ENCODE measurements around the gene NBAS.
"Not testable (repeated sequence)": the region's sequence is repeated elsewhere in the genome, so short reads cannot be mapped to it uniquely, and the experiment has no call there.

The NBAS gene

DNA sequence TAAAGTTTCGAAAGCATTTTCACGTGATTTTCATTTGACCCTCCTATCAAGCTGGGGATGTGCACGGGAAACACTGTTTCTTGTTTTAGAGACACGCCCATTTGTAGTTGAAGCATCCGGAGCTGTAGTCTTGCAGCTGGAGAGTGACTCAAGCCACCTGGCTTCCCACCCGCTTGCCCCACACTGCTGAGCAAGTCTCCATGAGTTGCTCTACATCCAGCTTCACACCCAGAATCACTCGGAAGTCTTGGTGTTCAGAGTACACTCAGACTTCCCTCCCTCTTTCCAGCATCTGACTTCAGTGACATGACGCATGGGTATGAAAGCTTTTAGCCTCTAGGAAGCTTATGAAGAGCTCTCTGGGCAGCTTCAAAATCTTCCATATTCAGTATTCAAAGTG lies 262.4 kb downstream of the NBAS start:
- no peak for DNase-seq

DNA sequence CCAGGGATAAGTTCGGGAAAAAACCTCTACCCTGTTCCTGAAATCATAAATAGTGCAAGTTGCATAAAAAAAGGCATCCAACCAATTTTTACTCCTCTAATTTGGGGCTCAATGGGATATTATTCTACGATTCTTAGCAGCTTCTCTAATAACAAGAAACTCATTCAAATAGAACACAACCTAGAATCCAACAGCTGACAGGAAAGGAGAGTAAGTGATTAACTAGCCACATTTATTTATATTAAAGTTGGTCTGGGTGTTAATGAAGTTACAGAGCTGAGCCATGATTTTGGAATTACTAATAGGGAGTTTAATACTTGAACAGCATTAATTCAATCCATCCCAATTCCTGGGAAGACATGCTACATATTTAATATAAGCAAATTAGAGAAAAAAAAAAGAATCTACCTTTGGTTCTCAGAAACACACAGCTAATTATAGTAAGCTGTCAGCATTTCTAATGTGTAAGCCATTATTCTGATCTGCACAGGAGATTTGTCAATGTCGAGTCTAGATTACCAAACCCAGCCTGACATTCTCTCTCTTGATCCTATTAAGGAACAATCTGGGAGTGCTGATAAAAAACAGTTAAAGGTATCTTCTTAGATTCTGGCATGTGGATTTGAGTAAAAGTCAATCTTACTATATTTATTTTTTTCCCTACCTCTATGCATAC lies 267.7 kb downstream of the NBAS start:
- DNase-seq, result no peak

DNA sequence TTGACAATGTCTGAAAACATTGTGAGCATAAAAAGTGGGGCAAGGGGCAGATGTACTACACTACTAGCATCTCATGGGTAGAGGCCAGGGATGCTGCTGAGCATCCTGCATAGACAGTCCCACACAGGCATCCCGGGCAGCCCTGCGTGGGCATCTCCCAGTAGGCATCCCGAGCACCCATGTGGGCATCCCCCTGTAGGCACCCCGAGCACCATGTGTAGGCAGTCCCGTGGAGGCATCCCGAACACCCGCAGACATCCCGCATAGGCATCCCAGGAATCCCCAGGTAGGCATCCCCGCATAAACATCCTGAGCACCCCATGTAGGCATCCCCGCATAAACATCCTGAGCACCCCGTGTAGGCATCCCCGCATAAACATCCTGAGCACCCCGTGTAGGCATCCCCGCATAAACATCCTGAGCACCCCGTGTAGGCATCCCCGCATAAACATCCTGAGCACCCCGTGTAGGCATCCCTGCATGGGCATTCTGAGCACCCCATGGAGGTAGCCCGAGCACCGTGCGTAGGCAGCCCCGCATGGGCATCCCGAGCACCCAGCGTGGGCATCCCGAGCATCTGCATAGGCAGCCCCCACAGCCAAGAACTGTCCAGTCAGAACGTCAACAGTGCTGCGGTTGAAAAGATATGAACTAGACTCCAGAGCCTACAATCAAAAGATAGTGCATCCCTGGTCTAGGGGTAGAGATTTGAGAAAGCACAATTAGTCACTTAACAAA lies 273.5 kb downstream of the NBAS start:
- no peak for DNase-seq

DNA sequence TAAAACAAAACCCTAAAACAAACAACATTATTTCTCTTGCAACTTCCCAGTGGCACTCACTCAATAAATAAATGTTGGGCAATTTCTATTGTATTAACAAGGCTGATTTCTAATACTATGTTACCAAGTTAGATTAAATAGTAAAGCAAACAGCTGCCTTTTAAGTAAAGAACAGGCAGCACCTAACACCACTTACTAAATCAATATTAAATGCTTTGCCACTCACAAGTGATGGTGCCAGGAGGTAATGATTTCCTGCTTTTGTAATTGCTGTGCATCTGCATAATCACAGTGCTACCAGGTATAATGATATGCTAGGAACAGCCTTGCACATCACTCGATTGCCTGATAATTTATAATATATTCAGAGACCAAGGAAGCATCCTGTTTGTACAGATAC lies 276.5 kb downstream of the NBAS start:
- no peak for DNase-seq

DNA sequence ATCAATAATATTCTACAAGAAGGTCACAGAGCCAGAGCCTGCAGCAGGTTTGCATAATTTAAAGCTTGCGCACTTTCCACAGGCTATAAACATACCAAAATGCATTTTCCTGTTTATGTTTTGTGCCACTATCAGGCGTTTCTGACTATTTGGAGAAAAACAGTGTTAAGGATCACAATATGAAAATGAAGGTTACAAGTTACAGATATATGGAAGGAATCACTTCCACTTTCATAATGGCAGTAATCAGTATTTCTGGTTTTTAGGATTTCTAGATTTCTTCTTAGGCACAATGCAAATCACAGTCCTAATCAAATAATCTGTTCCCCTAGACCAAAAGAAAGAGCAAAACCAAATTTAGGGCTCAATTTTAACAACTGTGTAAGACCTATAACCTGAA lies 279.5 kb downstream of the NBAS start:
- no peak for DNase-seq

DNA sequence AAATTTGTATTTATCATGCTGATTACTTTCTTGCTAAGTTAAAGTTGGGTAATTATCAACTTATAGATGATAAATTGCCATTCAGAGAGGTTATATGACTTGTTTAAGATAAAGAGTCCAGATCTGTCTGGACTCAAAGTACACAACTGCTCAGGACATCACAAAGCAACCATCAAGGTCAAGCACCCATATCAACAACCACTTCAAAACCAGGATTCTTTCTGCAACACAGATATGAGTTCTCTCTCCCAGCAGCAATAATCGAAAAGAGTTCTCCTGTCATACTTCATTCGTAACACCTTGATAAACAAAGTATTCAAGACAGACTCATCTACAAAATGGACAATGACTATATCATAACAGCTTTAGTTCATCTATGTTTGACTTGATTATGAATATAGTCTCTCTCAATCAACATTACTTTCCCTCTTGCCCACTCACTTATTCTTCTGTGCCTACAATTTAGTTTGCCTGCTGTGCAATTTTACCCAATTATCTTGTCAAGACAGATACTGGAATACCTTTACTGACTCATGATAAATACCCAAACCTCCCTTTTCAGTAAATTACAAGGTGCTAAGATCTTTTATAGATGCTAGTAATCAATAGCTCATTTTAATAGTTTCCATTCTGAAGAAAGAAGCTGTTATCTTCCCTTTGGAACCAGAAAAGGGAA lies 281.8 kb downstream of the NBAS start:
- no peak for DNase-seq

DNA sequence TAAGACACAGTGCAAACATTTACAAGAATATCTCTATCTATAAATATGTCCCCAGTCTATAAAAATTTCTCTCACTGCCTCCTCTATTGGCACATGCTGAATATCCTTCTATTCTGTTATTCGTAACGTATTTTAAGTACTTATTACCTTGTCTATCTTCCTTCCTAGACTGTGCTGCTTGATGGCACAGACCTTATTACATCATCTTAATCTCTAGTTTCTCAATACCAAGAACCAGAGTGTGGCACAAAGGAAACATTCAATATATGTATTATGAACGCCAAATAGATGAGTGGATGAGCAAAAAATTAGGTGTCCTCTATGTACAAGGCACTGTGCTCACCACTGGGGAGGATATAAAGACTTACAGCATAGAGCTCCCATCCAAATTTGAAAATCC lies 282.8 kb downstream of the NBAS start:
- DNase-seq, result no peak

DNA sequence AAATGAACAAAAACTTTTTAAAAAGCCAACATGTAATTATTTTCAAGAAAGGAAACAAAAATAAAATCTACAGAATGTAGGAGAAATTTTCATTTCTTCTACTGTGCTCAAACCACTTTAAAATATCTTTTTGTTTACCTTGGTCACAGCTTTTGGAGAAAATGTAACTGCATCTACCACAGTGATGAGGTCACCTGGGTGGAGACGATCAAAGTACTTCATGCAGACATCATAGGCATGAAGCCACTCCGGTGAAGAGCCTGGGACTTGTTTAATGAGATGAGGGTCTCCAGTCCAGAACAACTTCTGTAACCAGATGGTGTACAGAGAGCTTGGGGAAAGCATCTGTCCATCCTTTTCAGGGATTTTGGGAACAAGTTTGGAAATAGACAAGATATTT lies 285.8 kb downstream of the NBAS start:
- DNase-seq, result no peak

DNA sequence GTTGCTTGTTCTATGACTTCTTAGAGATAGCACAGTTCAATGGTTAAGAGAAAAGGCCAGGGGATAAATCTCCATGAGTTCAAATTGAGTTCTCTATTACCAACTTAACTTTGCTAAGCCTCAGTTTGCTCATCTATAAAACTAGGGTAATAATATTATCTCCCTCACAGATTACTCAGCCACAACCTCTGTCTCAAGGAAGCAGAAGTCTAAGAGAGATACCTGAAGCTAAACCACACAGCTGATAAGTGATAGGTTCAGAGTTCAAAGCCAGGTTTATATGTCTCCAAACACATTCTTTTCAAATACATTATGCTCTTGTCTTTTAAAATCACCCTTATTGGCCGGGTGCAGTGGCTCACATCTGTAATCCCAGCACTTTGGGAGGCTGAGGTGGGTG lies 287.7 kb downstream of the NBAS start:
- DNase-seq, result no peak

DNA sequence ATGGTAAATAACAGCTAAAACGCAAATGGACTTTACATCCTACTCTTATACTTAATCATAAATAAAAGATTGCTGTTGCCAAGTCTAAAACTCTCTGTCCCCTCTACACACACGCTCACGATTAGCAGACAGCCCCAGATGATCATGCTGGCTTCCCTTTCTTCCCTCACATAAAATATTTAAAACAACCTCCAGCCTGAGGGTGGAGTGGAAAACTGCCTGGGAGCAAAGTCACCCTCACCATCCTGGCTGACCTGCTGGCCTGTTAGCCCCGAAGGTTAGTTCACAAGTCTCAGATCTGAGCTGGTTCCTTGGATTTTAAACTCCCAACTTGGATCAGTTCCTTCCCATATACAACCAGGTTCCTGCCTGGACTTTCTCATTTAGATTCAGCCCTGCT lies 288.2 kb downstream of the NBAS start:
- DNase-seq, result no peak

DNA sequence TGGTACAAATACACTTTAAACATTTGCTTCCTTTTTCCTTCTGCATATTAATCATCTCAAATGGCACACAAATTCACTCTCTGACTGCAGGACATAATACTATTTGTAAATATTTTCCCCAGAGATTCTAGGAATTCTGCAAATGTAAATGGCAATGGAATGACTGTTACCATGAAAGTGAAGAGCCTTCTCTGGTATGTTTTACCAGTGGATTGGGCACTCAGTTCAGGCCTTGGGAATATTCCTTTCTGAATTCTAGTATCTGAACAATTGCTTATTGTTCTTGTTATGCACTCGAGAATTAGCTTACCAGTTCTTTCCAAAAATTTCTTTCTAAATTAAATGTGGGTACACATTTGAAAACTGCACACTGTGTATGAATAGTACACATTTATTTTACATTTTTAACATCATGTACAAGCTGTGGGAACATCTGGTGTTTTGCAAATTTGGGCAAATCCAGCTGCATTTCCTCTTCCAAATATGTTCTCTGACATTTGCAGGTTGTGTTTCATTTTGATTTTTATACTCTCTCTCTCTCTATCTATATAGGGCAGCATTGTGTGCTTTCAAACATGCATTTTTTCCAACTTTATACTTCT lies 289.1 kb downstream of the NBAS start:
- no peak for DNase-seq

DNA sequence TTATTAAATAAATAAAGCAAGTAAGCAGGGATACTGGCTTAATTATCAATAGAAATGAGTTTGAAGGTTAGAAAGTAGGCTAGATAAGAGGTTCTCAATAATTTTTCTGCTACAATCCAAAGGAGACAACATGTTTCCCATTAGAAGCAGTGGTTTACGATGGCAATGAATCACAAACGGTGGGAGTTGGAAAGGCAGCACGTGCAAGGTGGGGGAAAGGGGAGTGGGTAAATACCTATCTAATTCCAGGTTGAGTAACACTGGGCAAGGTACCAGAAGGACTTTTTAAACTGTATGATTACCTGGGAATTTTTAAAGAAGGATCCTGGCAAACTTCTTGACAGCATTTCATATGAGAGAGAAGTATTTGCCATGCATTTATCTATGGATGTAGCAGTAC lies 289.9 kb downstream of the NBAS start:
- DNase-seq, result no peak

DNA sequence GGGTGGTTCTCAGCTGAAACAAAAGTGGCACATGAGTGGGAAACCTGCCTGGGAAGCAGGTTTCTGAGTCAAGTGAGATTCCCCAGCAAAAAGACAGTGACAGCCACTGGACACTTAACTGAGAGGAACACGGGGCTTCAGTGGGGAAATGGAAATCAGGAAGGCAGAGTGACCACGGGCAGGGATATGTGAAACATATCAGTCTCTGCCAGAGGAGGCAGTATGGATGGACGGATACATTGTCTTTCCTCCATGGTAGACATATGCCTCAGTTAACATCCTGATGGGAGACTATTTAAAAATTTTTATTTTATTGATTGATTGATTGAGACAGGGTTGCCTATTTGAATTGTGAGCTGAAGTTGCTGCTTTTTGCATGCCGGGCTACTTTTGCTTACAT lies 292.1 kb downstream of the NBAS start:
- DNase-seq, result no peak

DNA sequence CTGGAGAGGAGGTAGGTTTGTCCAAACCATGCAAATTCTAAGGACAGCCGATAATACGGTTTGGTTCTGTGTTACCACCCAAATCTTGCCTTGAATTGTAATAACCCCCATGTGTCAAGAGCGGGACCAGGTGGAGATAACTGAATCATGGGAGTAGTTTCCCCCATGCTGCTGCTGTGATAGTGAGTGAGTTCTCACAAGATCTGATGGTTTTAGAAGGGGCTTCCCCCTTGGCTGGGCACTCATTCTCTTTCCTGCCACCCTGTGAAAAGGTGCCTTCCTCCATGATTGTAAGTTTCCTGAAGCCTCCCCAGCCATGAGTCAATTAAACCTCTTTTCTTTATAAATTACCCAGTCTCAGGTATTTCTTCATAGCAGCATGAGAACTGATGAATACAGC lies 295.2 kb downstream of the NBAS start:
- DNase-seq, result no peak

DNA sequence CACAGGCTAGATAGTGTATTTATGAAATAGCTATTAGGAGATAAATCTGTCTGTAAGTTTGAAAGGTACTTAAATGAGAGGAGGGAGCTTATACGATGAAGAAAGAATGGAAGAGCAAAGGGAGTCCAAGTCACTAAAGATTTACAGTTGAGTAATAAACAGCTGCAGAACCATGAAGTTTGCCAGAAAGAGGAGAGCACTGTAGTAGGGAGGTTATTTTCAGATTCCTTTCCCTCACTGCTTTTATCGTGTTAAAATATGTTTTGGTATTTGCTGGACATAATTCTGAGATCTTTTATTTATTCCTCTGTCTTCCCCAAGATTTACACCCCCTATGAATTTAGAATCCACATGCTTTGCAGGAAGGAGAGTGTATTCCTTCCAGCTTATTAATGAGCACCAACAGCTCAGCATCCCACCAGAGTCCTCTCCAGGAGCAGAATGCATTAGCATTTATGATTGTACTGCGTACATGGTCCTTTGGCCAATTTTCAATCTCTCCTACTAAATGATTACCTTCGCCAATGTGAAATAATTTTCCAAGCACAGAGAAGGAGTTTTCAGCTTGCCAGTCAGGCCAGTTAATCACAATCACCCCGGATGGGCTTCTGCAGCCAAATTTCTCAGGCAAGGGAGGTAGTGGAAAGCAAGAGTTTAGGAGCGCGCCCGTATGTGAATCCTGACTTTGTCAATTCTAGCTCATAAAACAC lies 297.0 kb downstream of the NBAS start:
- DNase-seq, result no peak

DNA sequence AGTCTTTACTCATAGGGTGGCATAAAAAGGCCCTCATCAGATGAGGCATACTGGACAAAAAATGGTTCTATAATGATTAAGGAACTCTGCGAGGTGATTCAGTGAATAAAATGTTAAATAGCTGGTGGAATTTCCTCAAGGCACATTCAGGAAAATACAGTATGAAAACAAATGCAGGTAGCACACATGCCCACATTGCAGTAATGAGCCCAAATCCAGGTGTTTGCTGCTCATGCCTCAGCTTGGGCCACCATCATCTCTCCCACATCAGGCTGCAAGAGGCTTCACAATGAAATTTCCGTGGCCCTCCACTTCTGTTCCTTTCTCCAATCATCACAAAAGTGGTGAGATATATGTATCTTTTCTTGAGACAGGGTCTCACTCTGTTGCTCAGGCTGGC lies 298.3 kb downstream of the NBAS start:
- DNase-seq, result no peak

DNA sequence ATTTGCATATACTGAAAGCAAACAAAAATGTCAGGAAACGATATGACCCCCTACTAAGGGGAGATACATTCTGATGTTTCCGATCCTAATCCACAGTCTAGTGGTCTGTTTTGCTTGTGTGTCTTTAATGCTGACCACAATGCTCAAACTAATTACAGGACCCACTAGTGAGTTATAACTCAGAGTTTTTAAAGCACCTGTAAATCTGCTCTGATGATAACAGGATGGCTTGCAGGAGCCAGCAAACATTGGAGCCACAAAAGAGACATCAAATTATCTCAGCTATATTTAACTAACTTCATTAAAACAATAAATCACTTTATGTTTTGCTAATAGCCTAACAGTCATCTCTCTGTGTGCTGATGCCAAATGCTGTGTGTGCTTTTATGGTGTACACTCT lies 300.3 kb downstream of the NBAS start:
- no peak for DNase-seq

DNA sequence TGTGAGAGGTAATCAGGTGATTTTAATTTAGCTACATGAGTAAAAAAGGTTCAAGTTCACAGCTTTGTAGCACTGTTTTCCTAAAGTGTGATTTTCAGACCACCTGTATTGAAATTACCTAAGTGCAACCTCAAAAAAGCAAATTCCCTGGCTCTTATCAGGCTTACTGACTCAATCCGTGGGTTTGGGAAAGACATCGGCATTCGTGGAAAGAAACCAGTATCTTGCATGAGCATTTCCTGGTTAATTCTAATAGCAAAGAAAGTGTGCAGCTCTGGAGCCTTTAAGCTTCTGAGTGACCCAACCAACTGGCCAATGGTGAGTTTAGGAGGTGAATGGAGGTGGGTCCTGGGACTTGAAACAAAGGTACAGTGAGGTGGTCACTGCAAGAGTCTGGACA lies 300.9 kb downstream of the NBAS start:
- no peak for DNase-seq

DNA sequence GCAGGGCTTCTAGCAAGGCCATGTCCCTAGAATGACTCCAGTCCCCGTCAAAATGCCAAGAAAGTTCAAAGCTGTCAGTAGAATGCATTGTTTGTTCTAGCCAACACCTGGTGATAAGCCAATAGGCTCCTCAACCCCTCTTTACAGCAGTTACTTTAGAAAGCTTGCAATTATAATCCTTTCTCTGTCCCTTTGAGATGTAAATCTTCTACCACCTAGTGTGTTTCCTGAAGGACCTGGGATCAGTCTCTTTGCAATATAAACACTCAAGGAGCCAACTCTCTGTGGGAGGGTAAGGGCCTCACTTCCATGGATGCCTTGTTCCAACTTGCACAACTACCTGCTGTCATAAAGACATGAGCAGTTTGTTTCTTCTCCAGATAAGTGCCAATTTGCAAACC lies 301.8 kb downstream of the NBAS start:
- DNase-seq, result no peak

DNA sequence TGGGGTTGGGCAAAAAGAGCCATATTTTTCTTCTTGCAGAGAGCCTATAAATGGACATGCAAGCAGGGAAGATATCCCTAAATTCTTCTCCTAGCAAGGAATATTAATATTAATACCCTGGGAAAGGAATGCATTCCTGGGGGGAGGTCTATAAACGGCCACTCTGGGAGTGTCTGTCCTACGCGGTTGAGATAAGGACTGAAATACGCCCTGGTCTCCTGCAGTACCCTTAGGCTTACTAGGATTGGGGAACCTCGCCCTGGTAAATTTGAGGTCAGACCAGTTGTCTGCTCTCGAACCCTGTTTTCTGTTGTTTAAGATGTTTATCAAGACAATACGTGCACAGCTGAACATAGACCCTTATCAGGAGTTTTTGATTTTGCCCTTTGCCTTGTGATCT lies 302.7 kb downstream of the NBAS start:
- DNase-seq, result not testable (repeated sequence)

DNA sequence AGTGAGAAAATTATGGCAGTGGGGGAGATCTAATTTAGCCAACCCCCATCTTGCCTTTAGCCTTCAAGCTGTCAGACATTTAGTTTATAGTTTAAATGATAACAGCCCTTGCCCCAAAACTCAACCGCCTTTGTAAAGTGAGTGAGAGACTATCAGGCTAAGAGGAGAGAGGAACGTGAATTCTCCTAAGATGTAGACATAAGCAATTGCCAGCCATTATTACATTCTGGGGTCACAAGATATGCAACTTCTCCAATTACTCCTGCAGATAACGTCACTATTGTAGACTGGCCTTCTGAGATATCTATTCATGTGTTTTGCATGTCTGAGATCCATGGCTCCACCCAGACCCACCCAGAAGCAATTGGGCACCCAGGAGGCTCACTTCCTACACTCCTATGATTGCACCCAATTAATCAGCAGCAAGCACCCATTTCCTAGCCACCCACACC lies 307.3 kb downstream of the NBAS start:
- no peak for DNase-seq

DNA sequence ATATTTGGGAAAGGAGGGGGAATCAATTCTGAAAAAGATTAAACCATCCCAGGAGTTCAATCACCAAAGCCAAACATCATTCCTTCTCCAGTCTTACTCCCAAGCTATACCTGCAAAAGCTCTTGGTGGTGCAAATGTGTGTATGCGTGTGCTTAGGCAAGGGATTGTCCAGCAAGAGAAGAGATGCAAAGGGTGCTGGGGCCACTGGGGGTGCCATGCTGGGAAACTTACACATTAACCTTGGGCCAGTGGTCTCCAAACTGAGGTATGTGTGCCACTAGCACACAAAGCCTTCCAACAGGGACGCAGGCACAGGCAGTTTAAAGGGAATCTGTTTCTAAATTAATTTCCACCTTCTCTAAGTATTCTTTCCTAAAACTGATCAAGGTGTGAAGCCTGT lies 307.9 kb downstream of the NBAS start:
- no peak for DNase-seq

DNA sequence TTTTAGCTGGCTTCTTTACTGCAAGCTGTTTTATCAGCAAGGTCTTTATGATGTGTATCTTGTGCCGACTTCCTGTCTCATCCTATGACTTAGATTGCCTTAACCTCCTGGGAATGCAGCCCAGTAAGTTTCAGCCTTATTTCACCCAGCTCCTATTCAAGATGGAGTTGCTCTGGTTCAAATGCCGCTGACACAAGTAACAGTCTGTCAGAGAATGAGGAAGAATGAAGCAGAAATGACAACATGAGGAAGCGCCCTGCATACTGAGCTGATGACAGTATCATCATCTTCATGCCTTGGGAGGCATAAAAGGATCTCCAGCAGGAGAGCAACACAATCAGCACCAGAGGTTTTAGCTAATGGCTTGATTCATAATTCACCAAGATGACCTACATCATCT lies 309.4 kb downstream of the NBAS start:
- no peak for DNase-seq
